HEK293 (cell line): Measurements from ENCODE around the gene KIF25.

ENCODE experiments used
- CTCF ChIA-PET: fragments of 350-600 bp; formaldehyde crosslinking; extraction: SDS; loops from one replicate; lab custom pipeline; 2021; ENCODE audit warnings: antibody characterized with exemption; lab: Yijun Ruan, JAX
- POLR2A ChIA-PET: fragments of 300-600 bp; formaldehyde crosslinking; extraction: SDS; loops from one replicate; lab custom pipeline; 2020; ENCODE audit warnings: antibody characterized with exemption, inconsistent platforms; lab: Yijun Ruan, JAX
- H3K27ac ChIP-seq: fragments of 200-500 bp; sonication (Bioruptor generic); 2 replicates; pipeline ENCODE4 v1.5.1; 2014; ENCODE audit warnings: low read depth, low read length, control low read depth, inconsistent platforms; ENCODE audit errors: extremely low read depth
- H3K36me3 ChIP-seq, 2 experiments: fragments of 200-500 bp in 1 of 2; sonication (Bioruptor generic) in 1 of 2; 1 replicate in 1 of 2; 2 replicates in 1 of 2; pipeline ENCODE4 v1.5.1; 2014 to 2017; ENCODE audit warnings: inconsistent platforms in 2 of 2, low read length in 2 of 2; ENCODE audit not compliant: control insufficient read depth in 2 of 2, insufficient read depth in 1 of 2
- H3K4me1 ChIP-seq: fragments of 200-500 bp; sonication (Bioruptor generic); 2 replicates; pipeline ENCODE4 v1.5.1; 2014; ENCODE audit warnings: mild to moderate bottlenecking, low read length, inconsistent platforms; ENCODE audit not compliant: control insufficient read depth, insufficient read depth
- H3K4me3 ChIP-seq: 2 replicates; pipeline ENCODE4 v1.5.1; 2011; ENCODE audit warnings: low read depth, mild to moderate bottlenecking, control low read depth, low read length, moderate library complexity
- H3K9me3 ChIP-seq: fragments of 200-500 bp; sonication (Bioruptor generic); 2 replicates; pipeline ENCODE4 v1.5.1; 2014; ENCODE audit warnings: low read depth, low read length, inconsistent platforms; ENCODE audit not compliant: control insufficient read depth, insufficient read depth
- GLIS1 ChIP-seq: fragments of 450-650 bp; formaldehyde crosslinking; IDR thresholded peaks from 2 replicates; pipeline ENCODE4 v1.5.1; 2016; ENCODE audit warnings: missing biosample characterization, missing genetic modification characterization
- YY1 ChIP-seq: fragments of 450-650 bp; formaldehyde crosslinking; IDR thresholded peaks from 2 replicates; pipeline ENCODE4 v1.5.1; 2018; ENCODE audit warnings: missing biosample characterization, missing genetic modification characterization
- YY2 ChIP-seq: fragments of 450-650 bp; formaldehyde crosslinking; IDR thresholded peaks from 2 replicates; pipeline ENCODE4 v1.5.1; 2016; ENCODE audit warnings: missing biosample characterization, missing genetic modification characterization
- ZBTB48 ChIP-seq: fragments of 450-650 bp; formaldehyde crosslinking; IDR thresholded peaks from 2 replicates; pipeline ENCODE4 v1.5.1; 2016; ENCODE audit warnings: missing biosample characterization, missing genetic modification characterization
- ZFP3 ChIP-seq: fragments of 450-650 bp; formaldehyde crosslinking; IDR thresholded peaks from 2 replicates; pipeline ENCODE4 v1.5.1; 2016; ENCODE audit warnings: low read depth, missing biosample characterization, missing genetic modification characterization
- ZFP69B ChIP-seq: fragments of 450-650 bp; formaldehyde crosslinking; IDR thresholded peaks from 2 replicates; pipeline ENCODE4 v1.5.1; 2016; ENCODE audit warnings: missing biosample characterization, missing genetic modification characterization
- ZIC2 ChIP-seq: fragments of 450-650 bp; formaldehyde crosslinking; IDR thresholded peaks from 2 replicates; pipeline ENCODE4 v1.5.1; 2016; ENCODE audit warnings: missing biosample characterization, missing genetic modification characterization
- ZNF341 ChIP-seq: fragments of 450-650 bp; formaldehyde crosslinking; IDR thresholded peaks from 2 replicates; pipeline ENCODE4; 2016; ENCODE audit warnings: low read depth, missing biosample characterization, missing genetic modification characterization
- ZNF423 ChIP-seq: fragments of 450-650 bp; formaldehyde crosslinking; IDR thresholded peaks from 2 replicates; pipeline ENCODE4 v1.5.1; 2016; ENCODE audit warnings: missing biosample characterization, missing genetic modification characterization
- ZNF654 ChIP-seq: fragments of 450-650 bp; formaldehyde crosslinking; IDR thresholded peaks from 2 replicates; pipeline ENCODE4 v1.5.1; 2016; ENCODE audit warnings: low read depth, missing biosample characterization, missing genetic modification characterization
- TF ChIP-seq, protein P1 (sequence below): fragments of 450-650 bp; formaldehyde crosslinking; IDR thresholded peaks from 2 replicates; pipeline ENCODE4 v1.5.1; 2017; ENCODE audit warnings: missing biosample characterization, mild to moderate bottlenecking, missing genetic modification characterization, moderate library complexity
- TF ChIP-seq, protein P2 (sequence below): fragments of 450-650 bp; formaldehyde crosslinking; IDR thresholded peaks from 2 replicates; pipeline ENCODE4 v1.5.1; 2016; ENCODE audit warnings: missing biosample characterization, missing genetic modification characterization
- TF ChIP-seq, protein P3 (sequence below): fragments of 450-650 bp; formaldehyde crosslinking; IDR thresholded peaks from 2 replicates; pipeline ENCODE4 v1.5.1; 2016; ENCODE audit warnings: missing biosample characterization, missing genetic modification characterization

KIF25 gene

DNA sequence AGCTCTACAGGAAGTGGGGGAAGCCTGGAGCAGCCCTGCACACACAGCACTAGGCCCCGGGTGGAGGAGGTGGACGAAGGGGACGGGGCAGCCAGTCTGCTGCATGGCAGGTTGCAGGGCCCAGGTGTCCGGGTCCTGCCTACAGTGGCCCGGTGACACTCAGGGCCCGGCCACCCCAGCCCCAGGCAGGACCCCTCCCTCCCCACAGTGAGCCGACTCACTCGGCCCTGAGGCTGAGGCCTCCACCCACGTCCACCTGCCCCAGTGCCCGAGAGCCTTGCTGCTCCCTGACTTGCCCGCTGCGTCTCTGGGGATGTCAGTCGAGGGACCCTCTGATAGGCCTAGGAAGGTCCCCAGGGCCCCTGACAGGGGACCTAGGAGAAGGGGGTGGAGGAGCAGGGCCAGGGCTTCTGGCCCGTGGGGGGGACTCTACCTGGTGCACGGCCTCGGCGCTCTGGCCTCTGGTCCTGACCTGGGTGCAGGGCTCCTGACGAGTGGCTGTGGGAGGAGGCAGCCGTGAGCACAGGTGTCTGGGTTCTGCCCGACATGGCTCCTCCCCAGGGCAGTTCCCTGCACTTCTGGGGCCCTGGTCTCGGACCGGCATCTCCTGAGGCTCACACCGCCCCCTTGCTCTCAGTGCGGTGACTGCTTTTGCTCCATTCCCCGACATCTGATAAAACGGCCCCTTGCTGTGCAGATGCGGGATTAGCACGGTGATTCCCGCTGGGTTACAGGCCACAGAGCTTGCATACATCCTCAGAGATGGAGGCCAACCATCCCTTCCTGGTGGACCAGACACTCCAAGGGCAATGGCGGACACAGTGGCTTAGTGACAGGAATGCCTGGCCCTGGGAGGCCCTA is 61.5 kb downstream of the KIF25 start:
- ChIA-PET CTCF (interaction anchor here (0.6 to 1.2 kb wide), 2 partner anchors 120 to 137 kb away, joined by 3 read pairs; no protein-coding TSS in a partner anchor), POLR2A (no interaction called here)
- peak; percentile 58; the same call in 1 of the 2 replicates for TF ChIP-seq ZBTB48 (tag by site-specific recombination)
- 0 out of 2 replicates have a peak, but pooled peaks have one; percentile 30 for TF ChIP-seq YY1
- TF ChIP-seq ZFP69B, result no peak
- TF ChIP-seq ZNF423, result peak; percentile 46; the same call in 1 of the 2 replicates
- TF ChIP-seq YY2 (tag by site-specific recombination), result no peak
- peak; percentile 14; the same call in 1 of the 2 replicates for TF ChIP-seq GLIS1 (tag by site-specific recombination)
- 0 out of 2 replicates have a peak, but pooled peaks have one; percentile 24 for TF ChIP-seq ZNF341 (tag by site-specific recombination)
- TF ChIP-seq, protein P1, sequence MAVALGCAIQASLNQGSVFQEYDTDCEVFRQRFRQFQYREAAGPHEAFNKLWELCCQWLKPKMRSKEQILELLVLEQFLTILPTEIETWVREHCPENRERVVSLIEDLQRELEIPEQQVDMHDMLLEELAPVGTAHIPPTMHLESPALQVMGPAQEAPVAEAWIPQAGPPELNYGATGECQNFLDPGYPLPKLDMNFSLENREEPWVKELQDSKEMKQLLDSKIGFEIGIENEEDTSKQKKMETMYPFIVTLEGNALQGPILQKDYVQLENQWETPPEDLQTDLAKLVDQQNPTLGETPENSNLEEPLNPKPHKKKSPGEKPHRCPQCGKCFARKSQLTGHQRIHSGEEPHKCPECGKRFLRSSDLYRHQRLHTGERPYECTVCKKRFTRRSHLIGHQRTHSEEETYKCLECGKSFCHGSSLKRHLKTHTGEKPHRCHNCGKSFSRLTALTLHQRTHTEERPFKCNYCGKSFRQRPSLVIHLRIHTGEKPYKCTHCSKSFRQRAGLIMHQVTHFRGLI (tag by site-specific recombination), result peak; percentile 73; the same call in 1 of the 2 replicates
- no peak for TF ChIP-seq ZFP3 (tag by site-specific recombination)
- TF ChIP-seq ZIC2 (tag by site-specific recombination), result peak; percentile 90
- no peaks in the 10 kb centered on the region for H3K4me1 ChIP-seq
- no peaks in the 10 kb centered on the region for H3K36me3 ChIP-seq
- no peak overlapping the region for H3K27ac ChIP-seq
- H3K9me3 ChIP-seq, result no peaks in the 10 kb centered on the region
- no peak overlapping the region for H3K4me3 ChIP-seq

DNA sequence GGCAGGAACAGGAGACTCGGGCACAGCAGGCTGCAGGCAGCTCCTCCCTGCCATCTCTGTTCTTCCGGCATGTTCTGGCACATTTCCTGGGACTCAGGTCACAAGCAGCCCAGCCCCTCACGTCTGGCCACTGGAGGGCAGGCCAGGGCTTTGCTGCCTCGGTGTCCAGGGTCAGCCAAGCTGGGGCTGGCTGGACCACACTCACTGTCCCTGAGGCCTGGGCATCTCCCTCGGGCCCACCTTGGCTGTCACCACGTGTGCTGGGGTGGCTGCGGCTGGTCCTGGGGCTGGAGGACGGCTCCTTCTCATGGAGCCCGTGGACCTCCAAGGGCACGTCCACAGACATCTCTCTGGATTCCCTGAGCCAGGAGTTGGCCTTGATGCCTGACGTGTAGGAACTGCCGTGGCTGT is 63.1 kb downstream of the KIF25 start:
- Histone ChIP-seq H3K27ac (no peak overlapping the region), H3K4me1 (no peaks in the 10 kb centered on the region), H3K4me3 (no peak overlapping the region), H3K36me3 (no peaks in the 10 kb centered on the region), H3K9me3 (no peaks in the 10 kb centered on the region)
- ChIA-PET POLR2A (no interaction called here), CTCF (interaction anchor here (0.6 to 1.4 kb wide), 14 partner anchors 9 to 990 kb away, joined by 3 to 12 read pairs (median 3); no protein-coding TSS in a partner anchor)
- TF ChIP-seq, protein P2, sequence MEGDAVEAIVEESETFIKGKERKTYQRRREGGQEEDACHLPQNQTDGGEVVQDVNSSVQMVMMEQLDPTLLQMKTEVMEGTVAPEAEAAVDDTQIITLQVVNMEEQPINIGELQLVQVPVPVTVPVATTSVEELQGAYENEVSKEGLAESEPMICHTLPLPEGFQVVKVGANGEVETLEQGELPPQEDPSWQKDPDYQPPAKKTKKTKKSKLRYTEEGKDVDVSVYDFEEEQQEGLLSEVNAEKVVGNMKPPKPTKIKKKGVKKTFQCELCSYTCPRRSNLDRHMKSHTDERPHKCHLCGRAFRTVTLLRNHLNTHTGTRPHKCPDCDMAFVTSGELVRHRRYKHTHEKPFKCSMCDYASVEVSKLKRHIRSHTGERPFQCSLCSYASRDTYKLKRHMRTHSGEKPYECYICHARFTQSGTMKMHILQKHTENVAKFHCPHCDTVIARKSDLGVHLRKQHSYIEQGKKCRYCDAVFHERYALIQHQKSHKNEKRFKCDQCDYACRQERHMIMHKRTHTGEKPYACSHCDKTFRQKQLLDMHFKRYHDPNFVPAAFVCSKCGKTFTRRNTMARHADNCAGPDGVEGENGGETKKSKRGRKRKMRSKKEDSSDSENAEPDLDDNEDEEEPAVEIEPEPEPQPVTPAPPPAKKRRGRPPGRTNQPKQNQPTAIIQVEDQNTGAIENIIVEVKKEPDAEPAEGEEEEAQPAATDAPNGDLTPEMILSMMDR (tag by site-specific recombination), result peak; percentile 77
- TF ChIP-seq, protein P3, sequence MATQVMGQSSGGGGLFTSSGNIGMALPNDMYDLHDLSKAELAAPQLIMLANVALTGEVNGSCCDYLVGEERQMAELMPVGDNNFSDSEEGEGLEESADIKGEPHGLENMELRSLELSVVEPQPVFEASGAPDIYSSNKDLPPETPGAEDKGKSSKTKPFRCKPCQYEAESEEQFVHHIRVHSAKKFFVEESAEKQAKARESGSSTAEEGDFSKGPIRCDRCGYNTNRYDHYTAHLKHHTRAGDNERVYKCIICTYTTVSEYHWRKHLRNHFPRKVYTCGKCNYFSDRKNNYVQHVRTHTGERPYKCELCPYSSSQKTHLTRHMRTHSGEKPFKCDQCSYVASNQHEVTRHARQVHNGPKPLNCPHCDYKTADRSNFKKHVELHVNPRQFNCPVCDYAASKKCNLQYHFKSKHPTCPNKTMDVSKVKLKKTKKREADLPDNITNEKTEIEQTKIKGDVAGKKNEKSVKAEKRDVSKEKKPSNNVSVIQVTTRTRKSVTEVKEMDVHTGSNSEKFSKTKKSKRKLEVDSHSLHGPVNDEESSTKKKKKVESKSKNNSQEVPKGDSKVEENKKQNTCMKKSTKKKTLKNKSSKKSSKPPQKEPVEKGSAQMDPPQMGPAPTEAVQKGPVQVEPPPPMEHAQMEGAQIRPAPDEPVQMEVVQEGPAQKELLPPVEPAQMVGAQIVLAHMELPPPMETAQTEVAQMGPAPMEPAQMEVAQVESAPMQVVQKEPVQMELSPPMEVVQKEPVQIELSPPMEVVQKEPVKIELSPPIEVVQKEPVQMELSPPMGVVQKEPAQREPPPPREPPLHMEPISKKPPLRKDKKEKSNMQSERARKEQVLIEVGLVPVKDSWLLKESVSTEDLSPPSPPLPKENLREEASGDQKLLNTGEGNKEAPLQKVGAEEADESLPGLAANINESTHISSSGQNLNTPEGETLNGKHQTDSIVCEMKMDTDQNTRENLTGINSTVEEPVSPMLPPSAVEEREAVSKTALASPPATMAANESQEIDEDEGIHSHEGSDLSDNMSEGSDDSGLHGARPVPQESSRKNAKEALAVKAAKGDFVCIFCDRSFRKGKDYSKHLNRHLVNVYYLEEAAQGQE (tag by site-specific recombination), result no peak
- peak; percentile 30 for TF ChIP-seq ZNF654 (tag by site-specific recombination)
